Trophoblast cell (in vitro differentiated cells and primary cell): ENCODE data around the gene RAD51B.
"Not testable (repeated sequence)": the region's sequence is repeated elsewhere in the genome, so short reads cannot be mapped to it uniquely, and the experiment has no call there.

ENCODE experiments used
- DNase-seq, 2 donors: peaks; one replicate each; pipeline ENCODE4 v3.0.0-alpha.2; 2016
- H2AFZ ChIP-seq: 2 replicates; pipeline ENCODE4 v1.6.1; 2013; ENCODE audit warnings: low read length, moderate library complexity, mild to moderate bottlenecking; ENCODE audit not compliant: insufficient read depth, poor library complexity
- H2AK5ac ChIP-seq: 2 replicates; pipeline ENCODE4 v1.6.1; 2013; ENCODE audit warnings: mild to moderate bottlenecking, low read length
- H2BK120ac ChIP-seq: 2 replicates; pipeline ENCODE4 v1.6.1; 2013; ENCODE audit warnings: low read length, mild to moderate bottlenecking, moderate library complexity; ENCODE audit not compliant: insufficient read depth, poor library complexity
- H2BK12ac ChIP-seq: 2 replicates; pipeline ENCODE4 v1.6.1; 2013; ENCODE audit warnings: mild to moderate bottlenecking, low read length, moderate library complexity
- H2BK5ac ChIP-seq: 2 replicates; pipeline ENCODE4 v1.6.1; 2013; ENCODE audit warnings: low read length, low read depth, moderate library complexity, mild to moderate bottlenecking; ENCODE audit not compliant: poor library complexity
- H3K14ac ChIP-seq: 2 replicates; pipeline ENCODE4 v1.6.1; 2013; ENCODE audit warnings: mild to moderate bottlenecking, low read length
- H3K18ac ChIP-seq: 2 replicates; pipeline ENCODE4 v1.6.1; 2013; ENCODE audit warnings: mild to moderate bottlenecking, low read length
- H3K23ac ChIP-seq: 2 replicates; pipeline ENCODE4 v1.6.1; 2013; ENCODE audit warnings: low read length
- H3K27ac ChIP-seq: 2 replicates; pipeline ENCODE4 v1.5.1; 2013; ENCODE audit warnings: low read depth, mild to moderate bottlenecking, inconsistent platforms, low read length, moderate library complexity
- H3K27me3 ChIP-seq: 2 replicates; pipeline ENCODE4 v1.6.1; 2013; ENCODE audit warnings: inconsistent platforms, mild to moderate bottlenecking, low read length, moderate library complexity; ENCODE audit not compliant: insufficient read depth
- H3K36me3 ChIP-seq, 2 experiments: 1 replicate in 1 of 2; 2 replicates in 1 of 2; pipeline ENCODE4 v1.6.1; 2013; ENCODE audit warnings: low read length in 2 of 2, mild to moderate bottlenecking in 2 of 2, moderate library complexity in 1 of 2; ENCODE audit not compliant: insufficient read depth in 2 of 2, control insufficient read depth in 1 of 2
- H3K4ac ChIP-seq: 2 replicates; pipeline ENCODE4 v1.6.1; 2013; ENCODE audit warnings: low read depth, mild to moderate bottlenecking, low read length, moderate library complexity
- H3K4me1 ChIP-seq, 2 experiments: 1 replicate in 1 of 2; 2 replicates in 1 of 2; pipeline ENCODE4 v1.6.1; 2013; ENCODE audit warnings: low read length in 2 of 2, mild to moderate bottlenecking in 2 of 2, moderate library complexity in 1 of 2; ENCODE audit not compliant: insufficient read depth in 2 of 2, control insufficient read depth in 1 of 2
- H3K4me2 ChIP-seq: 2 replicates; pipeline ENCODE4 v1.6.1; 2013; ENCODE audit warnings: inconsistent platforms, mild to moderate bottlenecking, low read length, moderate library complexity
- H3K4me3 ChIP-seq: 2 replicates; pipeline ENCODE4 v1.5.1; 2013; ENCODE audit warnings: mild to moderate bottlenecking, low read depth, low read length, inconsistent platforms
- H3K79me1 ChIP-seq: one replicate; pipeline ENCODE4 v1.6.1; 2013; ENCODE audit warnings: low read length
- H3K79me2 ChIP-seq: 2 replicates; pipeline ENCODE4 v1.6.1; 2013; ENCODE audit warnings: low read length, mild to moderate bottlenecking; ENCODE audit not compliant: control insufficient read depth, insufficient read depth, poor library complexity
- H3K9ac ChIP-seq: 2 replicates; pipeline ENCODE4 v1.6.1; 2013; ENCODE audit warnings: mild to moderate bottlenecking, low read length
- H3K9me3 ChIP-seq: 2 replicates; pipeline ENCODE4 v1.6.1; 2013; ENCODE audit warnings: low read depth, mild to moderate bottlenecking, control low read depth, inconsistent platforms, low read length; ENCODE audit not compliant: insufficient read depth
- H4K12ac ChIP-seq: 2 replicates; pipeline ENCODE4 v1.6.1; 2013; ENCODE audit warnings: low read depth, mild to moderate bottlenecking, low read length, moderate library complexity
- H4K8ac ChIP-seq: 2 replicates; pipeline ENCODE4 v1.6.1; 2013; ENCODE audit warnings: low read depth, mild to moderate bottlenecking, low read length, moderate library complexity
- H4K91ac ChIP-seq: one replicate; pipeline ENCODE4 v1.6.1; 2013; ENCODE audit warnings: low read depth, mild to moderate bottlenecking, low read length, moderate library complexity
- WGBS: extraction: QIAGEN DNeasy Blood & Tissue Kit; methylation state at CpG from one replicate; pipeline ENCODE4 v1.1.7; 2013; ENCODE audit warnings: missing lambda C conversion rate; ENCODE audit not compliant: insufficient read length, insufficient coverage; ENCODE audit errors: extremely low coverage; 5-methylcytosine and 5-hydroxymethylcytosine counted together

RAD51B gene

GRCh38 chr14:68101715-68102301, 282.2 kb downstream of the RAD51B start:
- H3K4me3 ChIP-seq, H4K8ac ChIP-seq, H3K4me1 ChIP-seq, H3K36me3 ChIP-seq, H3K14ac ChIP-seq, H3K9me3 ChIP-seq, H3K23ac ChIP-seq, H4K12ac ChIP-seq, H3K27ac ChIP-seq, H4K91ac ChIP-seq, H3K27me3 ChIP-seq, H2AK5ac ChIP-seq, H2BK120ac ChIP-seq, H3K18ac ChIP-seq, H3K79me1 ChIP-seq, H2BK5ac ChIP-seq, H3K4ac ChIP-seq, H3K9ac ChIP-seq, H2BK12ac ChIP-seq, H3K79me2 ChIP-seq, H3K4me2 ChIP-seq, DNase-seq, H2AFZ ChIP-seq: not testable (repeated sequence)
- WGBS, result no CpG with 5 or more reads among the region's 3 CpGs

- H2BK120ac ChIP-seq, result no peak overlapping the region
- no peak overlapping the region for H4K8ac ChIP-seq
- H2BK12ac ChIP-seq, result peak overlapping the region; percentile 43
- H3K4ac ChIP-seq, result no peak overlapping the region
- H3K23ac ChIP-seq, result no peak overlapping the region
- no peak overlapping the region for H3K4me2 ChIP-seq
- no peak overlapping the region for H4K12ac ChIP-seq
- peak overlapping the region; percentile 57 for H3K27ac ChIP-seq
- peak overlapping the region; percentile 39 for H2BK5ac ChIP-seq
- no peaks in the 10 kb centered on the region for H3K79me2 ChIP-seq
- H2AFZ ChIP-seq, result no peak overlapping the region
- DNase-seq, result no peak
- H2AK5ac ChIP-seq, result no peak overlapping the region
- H3K4me3 ChIP-seq, result no peak overlapping the region
- H3K79me1 ChIP-seq, result peaks cover 2% of the 10 kb centered on the region
- no peak overlapping the region for H3K18ac ChIP-seq
- peaks cover 3 to 5% of the 10 kb centered on the region in 2 experiments for H3K36me3 ChIP-seq
- H3K9ac ChIP-seq, result no peak overlapping the region
- no peaks in the 10 kb centered on the region for H3K4me1 ChIP-seq
- no peak overlapping the region for H3K14ac ChIP-seq
- H3K9me3 ChIP-seq, result peaks cover 6% of the 10 kb centered on the region
- no CpG with 5 or more reads among the region's 3 CpGs for WGBS
- H4K91ac ChIP-seq, result no peak overlapping the region
- no peaks in the 10 kb centered on the region for H3K27me3 ChIP-seq
These were observed 284.3 kb downstream of the RAD51B start for GRCh38 chr14:68103853-68104252.

GRCh38 chr14:68104518-68104917, 284.9 kb downstream of the RAD51B start:
- Histone ChIP-seq H3K27me3 (no peaks in the 10 kb centered on the region), H3K79me1 (peaks cover 3% of the 10 kb centered on the region), H3K4me2 (no peak overlapping the region), H2BK5ac (no peak overlapping the region), H3K27ac (peak overlapping the region; percentile 61), H3K18ac (no peak overlapping the region), H4K91ac (no peak overlapping the region), H2AFZ (no peak overlapping the region), H3K23ac (no peak overlapping the region), H3K4ac (no peak overlapping the region), H4K12ac (no peak overlapping the region), H3K79me2 (no peaks in the 10 kb centered on the region), H3K9ac (no peak overlapping the region), H3K9me3 (peaks cover 6% of the 10 kb centered on the region), H3K36me3 (peaks cover 3 to 5% of the 10 kb centered on the region in 2 experiments), H3K14ac (no peak overlapping the region), H3K4me3 (no peak overlapping the region), H3K4me1 (peaks cover 0 to 1% of the 10 kb centered on the region in 2 experiments), H2BK120ac (no peak overlapping the region), H4K8ac (no peak overlapping the region), H2AK5ac (no peak overlapping the region), H2BK12ac (no peak overlapping the region)
- peak; percentile 64 to 90 for DNase-seq
- no CpG with 5 or more reads among the region's 1 CpG for WGBS

DNA sequence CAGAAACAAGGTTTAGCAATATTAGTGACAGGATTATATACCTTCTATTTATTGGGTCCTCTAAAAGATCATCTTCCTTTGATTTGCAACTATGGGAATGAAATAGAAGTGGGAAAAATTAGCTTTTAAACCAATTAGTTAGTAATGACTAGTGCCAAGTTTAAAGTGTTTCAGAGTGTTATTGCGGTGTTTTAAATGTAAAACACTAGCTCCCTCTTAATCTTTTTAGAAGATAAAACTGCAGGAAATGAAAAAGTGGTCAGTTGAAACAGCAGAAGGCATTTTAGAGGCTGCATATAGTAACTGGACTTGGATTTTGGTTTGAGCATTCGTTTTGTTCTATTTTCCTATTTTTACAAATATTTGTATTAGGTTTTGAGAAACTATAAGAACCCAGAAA, 286.2 kb downstream of the RAD51B start:
- H3K9me3 ChIP-seq, result peaks cover 6% of the 10 kb centered on the region
- no peak overlapping the region for H3K18ac ChIP-seq
- H3K4me2 ChIP-seq, result no peak overlapping the region
- peaks cover 4% of the 10 kb centered on the region for H3K79me1 ChIP-seq
- H4K12ac ChIP-seq, result no peak overlapping the region
- peaks cover 0 to 2% of the 10 kb centered on the region in 2 experiments for H3K4me1 ChIP-seq
- WGBS, result no CpG with 5 or more reads among the region's 2 CpGs
- no peak overlapping the region for H4K91ac ChIP-seq
- H3K23ac ChIP-seq, result no peak overlapping the region
- H4K8ac ChIP-seq, result no peak overlapping the region
- no peak overlapping the region for H3K4ac ChIP-seq
- no peak overlapping the region for H3K4me3 ChIP-seq
- no peak overlapping the region for H2AK5ac ChIP-seq
- no peak overlapping the region for H3K9ac ChIP-seq
- no peak overlapping the region for H2BK5ac ChIP-seq
- H2AFZ ChIP-seq, result no peak overlapping the region
- DNase-seq, result no peak
- no peak overlapping the region for H2BK120ac ChIP-seq
- H2BK12ac ChIP-seq, result no peak overlapping the region
- H3K14ac ChIP-seq, result no peak overlapping the region
- no peak overlapping the region for H3K27ac ChIP-seq
- H3K36me3 ChIP-seq, result peaks cover 3 to 5% of the 10 kb centered on the region in 2 experiments
- H3K79me2 ChIP-seq, result no peaks in the 10 kb centered on the region
- no peaks in the 10 kb centered on the region for H3K27me3 ChIP-seq
